ENCODE data around the gene HENMT1.
A peak's percentile ranks its signal among the peaks of the same experiment; 100 is the strongest.
"Not testable (repeated sequence)": the region's sequence is repeated elsewhere in the genome, so short reads cannot be mapped to it uniquely, and the experiment has no call there.

HENMT1 gene

GRCh38 chr1:108661030-108661609, at the start of gene HENMT1:
HENMT1 (minus strand) TSS chr1:108661093; CDS start chr1:108659884, 1,209 bp downstream.
- no peak for DNase-seq (ENCODE audit: low read depth)

GRCh38 chr1:108708691-108709660, 48.1 kb upstream of the HENMT1 start:
- H3K4me3 ChIP-seq (ENCODE audit: control insufficient read depth, low read depth, low read length) = no peak overlapping the region
- DNase-seq (ENCODE audit: low read depth) = no peak
- peak; percentile 8 for TF ChIP-seq CTCF (IDR thresholded peaks at IDR 0.05; ENCODE audit: control insufficient read depth, insufficient read depth, low read depth, low read length, missing control alignments)

More at GRCh38 chr1:108661030-108661609, at the start of gene HENMT1:
- TF ChIP-seq CTCF (IDR thresholded peaks at IDR 0.05; ENCODE audit: control insufficient read depth, insufficient read depth, low read depth, low read length, missing control alignments) = no peak
- H3K4me3 ChIP-seq (ENCODE audit: control insufficient read depth, low read depth, low read length) = peak within 1 kb of the TSS; percentile 46

GRCh38 chr1:108706643-108707042, 45.8 kb upstream of the HENMT1 start:
- DNase-seq (ENCODE audit: low read depth) = no peak
- no peak for TF ChIP-seq CTCF (IDR thresholded peaks at IDR 0.05; ENCODE audit: control insufficient read depth, insufficient read depth, low read depth, low read length, missing control alignments)
- no peak overlapping the region for H3K4me3 ChIP-seq (ENCODE audit: control insufficient read depth, low read depth, low read length)

- DNase-seq (ENCODE audit: low read depth) = peak; percentile 28
- H3K4me3 ChIP-seq (ENCODE audit: control insufficient read depth, low read depth, low read length) = no peak overlapping the region
- TF ChIP-seq CTCF (IDR thresholded peaks at IDR 0.05; ENCODE audit: control insufficient read depth, insufficient read depth, low read depth, low read length, missing control alignments) = no peak
Observed at GRCh38 chr1:108704496-108704895, 43.6 kb upstream of the HENMT1 start.

- H3K4me3 ChIP-seq (ENCODE audit: control insufficient read depth, low read depth, low read length) = no peak overlapping the region
- DNase-seq (ENCODE audit: low read depth) = no peak
- TF ChIP-seq CTCF (IDR thresholded peaks at IDR 0.05; ENCODE audit: control insufficient read depth, insufficient read depth, low read depth, low read length, missing control alignments) = no peak
Observed at GRCh38 chr1:108703939-108704338, 43.0 kb upstream of the HENMT1 start.

GRCh38 chr1:108702109-108702508, 41.2 kb upstream of the HENMT1 start:
- not testable (repeated sequence) for DNase-seq (ENCODE audit: low read depth); H3K4me3 ChIP-seq (ENCODE audit: control insufficient read depth, low read depth, low read length)

All from AG09309 (cell line).